SU-DHL-6 (cell line): ENCODE data around the gene NGF.

Experiments
- CTCF ChIP-seq: fragments of 200-600 bp; sonication (generic); IDR thresholded peaks from one replicate; pipeline ENCODE4 v1.5.1; 2017; ENCODE audit warnings: antibody characterized with exemption, mild to moderate bottlenecking, low read length, moderate library complexity; ENCODE audit not compliant: insufficient read depth, poor library complexity, severe bottlenecking
- EZH2phosphoT487 ChIP-seq: fragments of 200-600 bp; sonication (generic), shearing (Covaris generic); conservative IDR thresholded peaks from 2 replicates; pipeline ENCODE4 v1.6.1; 2018; ENCODE audit warnings: mild to moderate bottlenecking, antibody characterized with exemption, low read length, moderate library complexity, mixed read lengths

GRCh38 chr1:115355069-115355468 is 17.0 kb upstream of the NGF start:
- TF ChIP-seq CTCF (no peak), EZH2phosphoT487 (no peak)
